HEK293 (cell line): ENCODE results near the gene CNDP2.

Source experiments
- CTCF ChIP-seq: fragments of 450-650 bp; formaldehyde crosslinking; IDR thresholded peaks from 2 replicates; pipeline ENCODE4 v1.5.1; 2016; ENCODE audit warnings: missing biosample characterization, missing genetic modification characterization
- MZF1 ChIP-seq: fragments of 450-650 bp; formaldehyde crosslinking; IDR thresholded peaks from 2 replicates; pipeline ENCODE4 v1.5.1; 2017; ENCODE audit warnings: missing biosample characterization, missing genetic modification characterization, borderline replicate concordance
- PBX3 ChIP-seq: sonication (generic); formaldehyde crosslinking; IDR thresholded peaks from 2 replicates; pipeline ENCODE4 v1.8.1; 2022; ENCODE audit warnings: mild to moderate bottlenecking, moderate library complexity, missing genetic modification reagents
- SP2 ChIP-seq: fragments of 450-650 bp; formaldehyde crosslinking; IDR thresholded peaks from 2 replicates; pipeline ENCODE4 v1.5.1; 2016; ENCODE audit warnings: missing biosample characterization, missing genetic modification characterization
- WT1 ChIP-seq: fragments of 450-650 bp; formaldehyde crosslinking; IDR thresholded peaks from 2 replicates; pipeline ENCODE4 v1.5.1; 2016; ENCODE audit warnings: missing biosample characterization, missing genetic modification characterization
- ZNF202 ChIP-seq: fragments of 450-650 bp; formaldehyde crosslinking; IDR thresholded peaks from 2 replicates; pipeline ENCODE4 v1.5.1; 2016; ENCODE audit warnings: missing biosample characterization, missing genetic modification characterization, borderline replicate concordance
- ZNF530 ChIP-seq: fragments of 450-650 bp; formaldehyde crosslinking; IDR thresholded peaks from 2 replicates; pipeline ENCODE4 v1.5.1; 2016; ENCODE audit warnings: low read depth, missing biosample characterization, missing genetic modification characterization
- ZNF707 ChIP-seq: fragments of 450-650 bp; formaldehyde crosslinking; IDR thresholded peaks from 2 replicates; pipeline ENCODE4 v1.5.1; 2016; ENCODE audit warnings: missing biosample characterization, missing genetic modification characterization
- ZXDB ChIP-seq: fragments of 450-650 bp; formaldehyde crosslinking; IDR thresholded peaks from 2 replicates; pipeline ENCODE4 v1.5.1; 2016; ENCODE audit warnings: missing biosample characterization, missing genetic modification characterization

- TF ChIP-seq CTCF (no peak), ZNF530 (tag by site-specific recombination) (no peak), PBX3 (CRISPR knock-in tag) (no peak), ZXDB (tag by site-specific recombination) (no peak), WT1 (tag by site-specific recombination) (no peak), ZNF707 (no peak), MZF1 (tag by site-specific recombination) (no peak), ZNF202 (tag by site-specific recombination) (no peak), SP2 (no peak)
These were observed 50.8 kb downstream of the CNDP2 start for GRCh38 chr18:74546751-74547530.
